Progenitor cell of endocrine pancreas (in vitro differentiated cells): ENCODE results near the gene STXBP6. TPM values are rescaled to one million over a fixed set of nuclear protein-coding genes. Genes with fewer than 3 reads are reported as not detected.

Experiments used
- DNase-seq: peaks from one replicate; pipeline ENCODE4 v3.0.0; 2021; ENCODE audit warnings: low spot score; ENCODE audit not compliant: unreplicated experiment
- H3K27ac Mint-ChIP-seq: 2 replicates; pipeline ENCODE4 v1.8.0; 2021; ENCODE audit warnings: mild to moderate bottlenecking, moderate library complexity, mixed read lengths
- H3K27me3 Mint-ChIP-seq: 2 replicates; pipeline ENCODE4 v1.8.0; 2021; ENCODE audit warnings: mixed read lengths
- H3K36me3 Mint-ChIP-seq: 2 replicates; pipeline ENCODE4 v1.8.0; 2022; ENCODE audit warnings: mixed read lengths; ENCODE audit not compliant: insufficient read depth
- H3K4me1 Mint-ChIP-seq: 2 replicates; pipeline ENCODE4 v1.8.0; 2021; ENCODE audit warnings: low read depth, mixed read lengths
- H3K4me3 Mint-ChIP-seq: 2 replicates; pipeline ENCODE4 v1.8.0; 2021; ENCODE audit warnings: low read depth, mild to moderate bottlenecking, moderate library complexity, mixed read lengths
- H3K9me3 Mint-ChIP-seq: 2 replicates; pipeline ENCODE4 v1.8.0; 2021; ENCODE audit warnings: low read depth, mixed read lengths
- CTCF ChIP-seq: fragments of 200-600 bp; sonication (generic); IDR thresholded peaks from one replicate; pipeline ENCODE4 v1.5.0; 2021; ENCODE audit warnings: antibody characterized with exemption, mild to moderate bottlenecking; ENCODE audit not compliant: unreplicated experiment
- total RNA-seq: library from RNA; stranded (reverse); gene quantifications from 2 replicates; pipeline ENCODE4 v1.2.1, GENCODE V29; 2021

Gene STXBP6
- total RNA-seq, 1 donor from 2014 or later: 11.9 TPM

GRCh38 chr14:24857277-24857676 lies 192.7 kb downstream of the STXBP6 start:
- no peak for DNase-seq
- no peaks in the 10 kb centered on the region for H3K27me3 Mint-ChIP-seq
- no peak overlapping the region for H3K27ac Mint-ChIP-seq
- no peak for TF ChIP-seq CTCF
- no peaks in the 10 kb centered on the region for H3K9me3 Mint-ChIP-seq
- peaks cover 23% of the 10 kb centered on the region for H3K4me1 Mint-ChIP-seq
- no peaks in the 10 kb centered on the region for H3K36me3 Mint-ChIP-seq
- H3K4me3 Mint-ChIP-seq: no peak overlapping the region

DNA sequence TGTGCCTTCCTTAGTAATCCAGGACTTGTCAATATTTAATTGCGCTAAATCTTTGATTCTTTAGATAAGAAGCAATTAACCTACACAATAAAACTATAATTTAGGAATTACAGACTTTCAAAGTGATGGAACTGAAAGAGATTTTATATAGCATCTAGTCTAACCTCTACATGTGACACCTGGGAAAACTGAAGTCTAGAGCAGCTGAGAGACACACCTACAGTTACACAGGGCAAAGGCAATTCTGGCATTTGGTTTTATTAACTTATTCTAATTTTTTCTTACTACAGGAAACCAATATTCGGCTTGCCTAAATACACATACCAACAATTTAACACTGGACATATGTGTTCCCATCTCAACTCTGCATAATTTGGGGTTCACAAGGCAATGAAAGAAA lies 196.5 kb downstream of the STXBP6 start:
- H3K9me3 Mint-ChIP-seq: no peaks in the 10 kb centered on the region

DNA sequence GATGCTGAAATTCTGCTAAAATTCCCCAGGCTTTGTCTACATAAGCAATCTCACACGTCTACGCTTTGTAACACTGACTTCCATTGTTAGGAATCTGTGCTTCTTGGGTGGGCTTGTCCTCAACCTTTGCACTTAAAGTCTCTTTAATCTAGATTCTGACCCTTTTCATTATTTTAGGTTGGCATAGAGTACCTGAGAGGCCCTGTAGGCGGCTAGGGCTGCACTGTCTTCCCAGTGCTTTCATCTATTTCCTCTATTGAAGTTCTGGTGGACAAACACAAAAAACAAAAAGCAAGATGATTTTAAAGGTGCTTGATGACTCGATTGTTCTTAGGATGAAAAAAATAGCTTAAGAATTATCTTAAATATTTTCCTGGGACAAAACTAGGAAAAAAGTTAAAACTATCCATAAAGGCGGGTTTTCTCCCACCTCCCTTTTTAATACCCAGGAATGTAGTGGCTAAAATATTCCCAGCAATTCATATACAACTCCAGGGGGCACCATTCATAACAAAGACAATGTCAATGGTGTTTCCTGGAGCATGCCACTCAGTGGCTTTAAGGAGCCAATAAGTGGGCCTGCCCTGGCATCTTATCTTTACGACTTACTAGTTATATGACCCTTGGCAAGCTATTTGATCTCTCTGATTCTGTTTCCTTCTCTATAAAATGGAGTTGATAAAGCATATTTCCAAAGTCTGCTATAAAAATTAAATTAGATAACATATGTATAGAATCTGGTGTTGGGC lies 197.5 kb downstream of the STXBP6 start:
- Mint-ChIP-seq H3K36me3 (peaks cover 1% of the 10 kb centered on the region), H3K27ac (no peak overlapping the region), H3K9me3 (no peaks in the 10 kb centered on the region), H3K27me3 (no peaks in the 10 kb centered on the region), H3K4me1 (peaks cover 17% of the 10 kb centered on the region), H3K4me3 (no peak overlapping the region)
- no peak for DNase-seq
- TF ChIP-seq CTCF: no peak

More for the DNA sequence above, 196.5 kb downstream of the STXBP6 start:
- Mint-ChIP-seq H3K36me3 (peaks cover 1% of the 10 kb centered on the region), H3K4me3 (no peak overlapping the region), H3K27ac (no peak overlapping the region), H3K4me1 (peaks cover 19% of the 10 kb centered on the region), H3K27me3 (no peaks in the 10 kb centered on the region)
- no peak for DNase-seq
- no peak for TF ChIP-seq CTCF

GRCh38 chr14:24851837-24852236 lies 198.1 kb downstream of the STXBP6 start:
- no peak overlapping the region for H3K4me3 Mint-ChIP-seq
- H3K27me3 Mint-ChIP-seq: no peaks in the 10 kb centered on the region
- peaks cover 14% of the 10 kb centered on the region for H3K4me1 Mint-ChIP-seq
- H3K9me3 Mint-ChIP-seq: no peaks in the 10 kb centered on the region
- H3K36me3 Mint-ChIP-seq: peaks cover 1% of the 10 kb centered on the region
- no peak for TF ChIP-seq CTCF
- no peak overlapping the region for H3K27ac Mint-ChIP-seq
- DNase-seq: no peak

GRCh38 chr14:24851406-24851805 lies 198.5 kb downstream of the STXBP6 start:
- Mint-ChIP-seq H3K4me3 (no peak overlapping the region), H3K27me3 (no peaks in the 10 kb centered on the region), H3K4me1 (peaks cover 10% of the 10 kb centered on the region), H3K36me3 (peaks cover 1% of the 10 kb centered on the region), H3K27ac (no peak overlapping the region), H3K9me3 (no peaks in the 10 kb centered on the region)
- DNase-seq: no peak
- TF ChIP-seq CTCF: no peak
